Calu3 (cell line): ENCODE data around the gene EXOG. TPM values are rescaled to one million over a fixed set of nuclear protein-coding genes. Genes with fewer than 3 reads are reported as not detected.

Source experiments
- BruUV-seq: library from RNA; stranded (reverse); fragments of 400-500 nt; replicated peaks from 2 replicates; lab custom pipeline; 2021; lab: Mats Ljungman, UMichigan
- CTCF ChIA-PET: fragments of 300-600 bp; sonication (Branson Sonifier 250); formaldehyde crosslinking; loops from one replicate; lab custom pipeline; 2022; ENCODE audit warnings: antibody characterized with exemption; lab: Charles Lee
- DNase-seq: peaks from one replicate; pipeline ENCODE4 v3.0.0; 2022
- H3K27ac Mint-ChIP-seq: one replicate; pipeline ENCODE4 v1.8.0; 2022; ENCODE audit warnings: mixed read lengths; ENCODE audit not compliant: unreplicated experiment
- H3K27me3 Mint-ChIP-seq: one replicate; pipeline ENCODE4 v1.8.0; 2022; ENCODE audit warnings: mixed read lengths; ENCODE audit not compliant: unreplicated experiment
- H3K36me3 Mint-ChIP-seq: one replicate; pipeline ENCODE4 v1.8.0; 2022; ENCODE audit warnings: mild to moderate bottlenecking, moderate library complexity, mixed read lengths; ENCODE audit not compliant: insufficient read depth, unreplicated experiment
- H3K4me1 Mint-ChIP-seq: one replicate; pipeline ENCODE4 v1.8.0; 2022; ENCODE audit warnings: mild to moderate bottlenecking, low read depth, mixed read lengths; ENCODE audit not compliant: unreplicated experiment
- H3K4me3 Mint-ChIP-seq: one replicate; pipeline ENCODE4 v1.8.0; 2022; ENCODE audit warnings: mild to moderate bottlenecking, low read depth, moderate library complexity, mixed read lengths; ENCODE audit not compliant: unreplicated experiment
- H3K9me3 Mint-ChIP-seq: one replicate; pipeline ENCODE4 v1.8.0; 2022; ENCODE audit warnings: low read depth, mixed read lengths; ENCODE audit not compliant: unreplicated experiment
- CTCF ChIP-seq: fragments of 200-600 bp; IDR thresholded peaks from one replicate; pipeline ENCODE4 v1.8.0; 2022; ENCODE audit warnings: antibody characterized with exemption; ENCODE audit not compliant: unreplicated experiment
- intact Hi-C: fragments of 100-400 bp; cut with micrococcal nuclease; formaldehyde crosslinking; loops from one replicate; pipeline ENCODE4 v1.10.0; 2022; ENCODE audit not compliant: unreplicated experiment
- total RNA-seq: library from RNA; stranded (reverse); gene quantifications from 2 replicates; pipeline ENCODE4 v1.2.3, GENCODE V29; 2022

EXOG gene
- total RNA-seq, 1 experiment from 2014 or later: 13.2 TPM

GRCh38 chr3:38460377-38461270, 35.5 kb upstream of the EXOG start:
- intact Hi-C loops: no loop called here
- no peak for TF ChIP-seq CTCF
- BruUV-seq: no TSS peak
- Mint-ChIP-seq H3K27ac (peak overlapping the region; percentile 30), H3K4me1 (peaks cover 33% of the 10 kb centered on the region), H3K9me3 (peaks cover 3% of the 10 kb centered on the region), H3K36me3 (peaks cover 1% of the 10 kb centered on the region), H3K27me3 (no peaks in the 10 kb centered on the region), H3K4me3 (peak overlapping the region; percentile 71)
- CTCF ChIA-PET: no interaction called here
- no peak for DNase-seq

GRCh38 chr3:38465588-38466154, 30.5 kb upstream of the EXOG start:
- H3K27me3 Mint-ChIP-seq: no peaks in the 10 kb centered on the region
- DNase-seq: no peak
- CTCF ChIA-PET: no interaction called here
- peaks cover 7% of the 10 kb centered on the region for H3K4me1 Mint-ChIP-seq
- H3K4me3 Mint-ChIP-seq: no peak overlapping the region
- H3K27ac Mint-ChIP-seq: no peak overlapping the region
- TF ChIP-seq CTCF: no peak
- peaks cover 7% of the 10 kb centered on the region for H3K9me3 Mint-ChIP-seq
- BruUV-seq: no TSS peak
- H3K36me3 Mint-ChIP-seq: no peaks in the 10 kb centered on the region
- intact Hi-C loops: no loop called here

- no TSS peak for BruUV-seq
- Mint-ChIP-seq H3K36me3 (no peaks in the 10 kb centered on the region), H3K27me3 (no peaks in the 10 kb centered on the region), H3K4me3 (no peak overlapping the region), H3K4me1 (peaks cover 17% of the 10 kb centered on the region), H3K27ac (no peak overlapping the region), H3K9me3 (peaks cover 7% of the 10 kb centered on the region)
- TF ChIP-seq CTCF: no peak
- CTCF ChIA-PET: no interaction called here
- intact Hi-C loops: no loop called here
- no peak for DNase-seq
Observed at GRCh38 chr3:38468765-38469164, 27.4 kb upstream of the EXOG start.

- intact Hi-C loops: no loop called here
- no peak for TF ChIP-seq CTCF
- Mint-ChIP-seq H3K9me3 (peaks cover 7% of the 10 kb centered on the region), H3K4me1 (peaks cover 17% of the 10 kb centered on the region), H3K27me3 (no peaks in the 10 kb centered on the region), H3K27ac (no peak overlapping the region), H3K4me3 (no peak overlapping the region), H3K36me3 (no peaks in the 10 kb centered on the region)
- CTCF ChIA-PET: no interaction called here
- DNase-seq: no peak
- BruUV-seq: no TSS peak
Observed at GRCh38 chr3:38469852-38470251, 26.3 kb upstream of the EXOG start.
